Stimulated activated CD4-positive, alpha-beta T cell treated with anti-CD3 and anti-CD28 coated beads, Interleukin-1b, Interleukin-23, amount 100 ng/mL, for 4 hours (primary cell): ENCODE data around the gene PLA2G2D.

Experiments
- DNase-seq, 2 donors: peaks; one replicate each; pipeline ENCODE4 v3.0.0-alpha.2; 2020; ENCODE audit warnings: low read depth in 2 of 2

The PLA2G2D gene

GRCh38 chr1:20089328-20090077, 29.8 kb downstream of the PLA2G2D start:
- no peak for DNase-seq

GRCh38 chr1:20087668-20088067, 31.7 kb downstream of the PLA2G2D start:
- no peak for DNase-seq

GRCh38 chr1:20086800-20087199, 32.5 kb downstream of the PLA2G2D start:
- no peak for DNase-seq

GRCh38 chr1:20083178-20083944, 36.0 kb downstream of the PLA2G2D start:
- no peak for DNase-seq

GRCh38 chr1:20082772-20083171, 36.6 kb downstream of the PLA2G2D start:
- DNase-seq: no peak

GRCh38 chr1:20081353-20081810, 38.0 kb downstream of the PLA2G2D start:
- DNase-seq: no peak

GRCh38 chr1:20080441-20081352, 38.6 kb downstream of the PLA2G2D start:
- no peak for DNase-seq

- no peak for DNase-seq
Measured at GRCh38 chr1:20079661-20080305, 39.6 kb downstream of the PLA2G2D start.

GRCh38 chr1:20078711-20079110, 40.6 kb downstream of the PLA2G2D start:
- no peak for DNase-seq

GRCh38 chr1:20078171-20078651, 41.1 kb downstream of the PLA2G2D start:
- no peak for DNase-seq

GRCh38 chr1:20076710-20077461, 42.5 kb downstream of the PLA2G2D start:
- DNase-seq: no peak

GRCh38 chr1:20076223-20076622, 43.1 kb downstream of the PLA2G2D start:
- DNase-seq: no peak

GRCh38 chr1:20075345-20075744, 44.0 kb downstream of the PLA2G2D start:
- DNase-seq: no peak

- DNase-seq: no peak
Measured at GRCh38 chr1:20074725-20075171, 44.6 kb downstream of the PLA2G2D start.

- no peak for DNase-seq
Measured at GRCh38 chr1:20074055-20074724, 45.1 kb downstream of the PLA2G2D start.

- DNase-seq: no peak
Measured at GRCh38 chr1:20073256-20073655, 46.1 kb downstream of the PLA2G2D start.

- DNase-seq: no peak
Measured at GRCh38 chr1:20072771-20073170, 46.6 kb downstream of the PLA2G2D start.

GRCh38 chr1:20071416-20071815, 47.9 kb downstream of the PLA2G2D start:
- DNase-seq: no peak

GRCh38 chr1:20070357-20070756, 49.0 kb downstream of the PLA2G2D start:
- DNase-seq: no peak

- no peak for DNase-seq
Measured at GRCh38 chr1:20069874-20070273, 49.5 kb downstream of the PLA2G2D start, which contains the start of gene PLA2G5. PLA2G5 (plus strand) TSS chr1:20070194; CDS start chr1:20084831, 14,637 bp downstream.
